ENCODE results near the gene DBH.

DBH gene

DNA sequence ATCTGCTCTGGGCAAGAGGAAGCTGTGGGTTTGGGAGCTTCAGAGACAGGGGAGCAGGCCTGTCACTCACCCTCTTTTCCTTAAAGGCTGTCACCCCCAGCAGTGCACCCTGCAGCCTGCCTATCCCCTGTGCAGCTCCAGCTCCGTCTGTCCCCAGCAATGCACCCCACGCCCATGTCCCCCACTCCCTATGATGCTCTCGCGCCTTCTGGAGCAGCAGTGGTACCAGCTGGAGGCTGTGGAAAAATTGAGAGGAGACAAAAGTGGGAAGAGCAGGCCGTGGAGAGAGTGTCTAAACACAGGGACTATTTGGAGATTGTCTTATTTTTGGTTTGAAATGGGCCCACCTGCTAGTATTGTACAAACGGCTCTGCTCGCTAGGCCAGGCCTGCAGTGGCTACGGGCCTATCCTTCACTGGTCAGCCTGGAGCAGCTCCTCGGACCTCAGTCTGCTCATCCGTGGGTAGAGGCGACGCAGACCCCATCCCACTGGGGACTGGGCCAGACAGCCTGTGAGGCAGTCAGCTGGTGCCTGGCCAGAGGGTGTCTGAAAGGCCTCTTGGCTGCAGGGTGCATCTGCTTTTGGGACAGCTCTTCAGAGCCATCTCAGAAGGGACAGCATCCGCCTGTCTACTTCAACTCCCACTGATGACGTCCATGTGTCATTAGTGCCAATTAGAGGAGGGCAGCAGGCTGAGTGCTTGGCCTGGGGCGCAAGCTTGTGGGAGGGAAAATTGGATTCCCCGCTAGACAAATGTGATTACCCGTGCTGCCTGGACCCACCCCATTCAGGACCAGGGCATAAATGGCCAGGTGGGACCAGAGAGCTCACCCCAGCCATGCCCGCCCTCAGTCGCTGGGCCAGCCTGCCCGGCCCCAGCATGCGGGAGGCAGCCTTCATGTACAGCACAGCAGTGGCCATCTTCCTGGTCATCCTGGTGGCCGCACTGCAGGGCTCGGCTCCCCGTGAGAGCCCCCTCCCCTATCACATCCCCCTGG lies at the start of gene DBH:
Gene DBH (plus strand): TSS at position 831 of the 999 bp plus-strand sequence. CDS start 9 bp downstream, at position 840.
- DNase-seq (ENCODE audit: low spot score), result no peak
- Histone ChIP-seq H3K27ac (no peak within 1 kb of the TSS), H3K4me3 (no peak within 1 kb of the TSS)
- TF ChIP-seq, protein P1, sequence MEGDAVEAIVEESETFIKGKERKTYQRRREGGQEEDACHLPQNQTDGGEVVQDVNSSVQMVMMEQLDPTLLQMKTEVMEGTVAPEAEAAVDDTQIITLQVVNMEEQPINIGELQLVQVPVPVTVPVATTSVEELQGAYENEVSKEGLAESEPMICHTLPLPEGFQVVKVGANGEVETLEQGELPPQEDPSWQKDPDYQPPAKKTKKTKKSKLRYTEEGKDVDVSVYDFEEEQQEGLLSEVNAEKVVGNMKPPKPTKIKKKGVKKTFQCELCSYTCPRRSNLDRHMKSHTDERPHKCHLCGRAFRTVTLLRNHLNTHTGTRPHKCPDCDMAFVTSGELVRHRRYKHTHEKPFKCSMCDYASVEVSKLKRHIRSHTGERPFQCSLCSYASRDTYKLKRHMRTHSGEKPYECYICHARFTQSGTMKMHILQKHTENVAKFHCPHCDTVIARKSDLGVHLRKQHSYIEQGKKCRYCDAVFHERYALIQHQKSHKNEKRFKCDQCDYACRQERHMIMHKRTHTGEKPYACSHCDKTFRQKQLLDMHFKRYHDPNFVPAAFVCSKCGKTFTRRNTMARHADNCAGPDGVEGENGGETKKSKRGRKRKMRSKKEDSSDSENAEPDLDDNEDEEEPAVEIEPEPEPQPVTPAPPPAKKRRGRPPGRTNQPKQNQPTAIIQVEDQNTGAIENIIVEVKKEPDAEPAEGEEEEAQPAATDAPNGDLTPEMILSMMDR (IDR thresholded peaks at IDR 0.05), result no peak

DNA sequence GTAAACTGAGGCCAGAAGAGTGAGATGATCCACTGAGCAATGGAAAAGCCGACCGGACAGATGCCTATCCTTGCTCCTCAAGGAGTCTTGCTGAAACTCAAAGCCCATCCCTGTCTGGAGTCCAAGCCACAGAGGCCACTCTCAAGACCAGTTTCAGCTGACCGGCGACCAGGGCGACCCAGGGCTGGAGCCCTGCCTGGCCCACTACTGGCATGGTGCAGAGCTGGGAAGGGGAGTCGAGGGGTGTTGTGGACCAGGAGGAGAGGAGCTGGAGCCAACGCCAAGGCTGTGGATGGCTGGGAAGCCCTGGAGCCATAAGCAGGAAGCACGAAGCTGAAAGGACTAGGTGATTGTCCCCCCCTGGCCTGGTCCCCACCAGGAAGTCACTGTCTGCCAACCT lies 49.1 kb upstream of the DBH start:
- Histone ChIP-seq H3K27ac (no peak overlapping the region), H3K4me3 (no peak overlapping the region)
- no peak for DNase-seq (ENCODE audit: low spot score)
- TF ChIP-seq, protein P1 (IDR thresholded peaks at IDR 0.05), result no peak

DNA sequence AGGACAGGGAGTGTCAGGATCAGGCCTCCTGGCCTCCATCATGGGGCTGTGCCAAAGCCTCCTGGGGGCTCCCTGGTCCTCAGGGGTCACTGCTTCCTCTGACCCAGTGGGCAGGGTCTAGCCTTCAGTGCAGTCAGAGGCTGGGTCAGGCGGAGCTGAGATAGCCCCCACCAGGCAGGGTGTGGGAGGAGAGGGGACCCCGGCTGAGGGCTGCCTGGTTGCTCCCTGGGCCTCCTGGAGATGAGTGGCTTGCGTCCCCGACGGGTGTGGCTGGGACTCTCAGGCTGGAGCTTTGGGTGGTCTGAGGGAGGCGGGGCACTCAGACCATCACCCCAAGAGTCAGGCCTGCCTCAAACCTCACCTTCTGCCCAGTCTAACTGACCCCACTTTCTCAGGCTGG lies 48.7 kb upstream of the DBH start:
- DNase-seq (ENCODE audit: low spot score), result no peak
- H3K27ac ChIP-seq, result no peak overlapping the region
- H3K4me3 ChIP-seq, result no peak overlapping the region
- TF ChIP-seq, protein P1 (IDR thresholded peaks at IDR 0.05), result no peak

DNA sequence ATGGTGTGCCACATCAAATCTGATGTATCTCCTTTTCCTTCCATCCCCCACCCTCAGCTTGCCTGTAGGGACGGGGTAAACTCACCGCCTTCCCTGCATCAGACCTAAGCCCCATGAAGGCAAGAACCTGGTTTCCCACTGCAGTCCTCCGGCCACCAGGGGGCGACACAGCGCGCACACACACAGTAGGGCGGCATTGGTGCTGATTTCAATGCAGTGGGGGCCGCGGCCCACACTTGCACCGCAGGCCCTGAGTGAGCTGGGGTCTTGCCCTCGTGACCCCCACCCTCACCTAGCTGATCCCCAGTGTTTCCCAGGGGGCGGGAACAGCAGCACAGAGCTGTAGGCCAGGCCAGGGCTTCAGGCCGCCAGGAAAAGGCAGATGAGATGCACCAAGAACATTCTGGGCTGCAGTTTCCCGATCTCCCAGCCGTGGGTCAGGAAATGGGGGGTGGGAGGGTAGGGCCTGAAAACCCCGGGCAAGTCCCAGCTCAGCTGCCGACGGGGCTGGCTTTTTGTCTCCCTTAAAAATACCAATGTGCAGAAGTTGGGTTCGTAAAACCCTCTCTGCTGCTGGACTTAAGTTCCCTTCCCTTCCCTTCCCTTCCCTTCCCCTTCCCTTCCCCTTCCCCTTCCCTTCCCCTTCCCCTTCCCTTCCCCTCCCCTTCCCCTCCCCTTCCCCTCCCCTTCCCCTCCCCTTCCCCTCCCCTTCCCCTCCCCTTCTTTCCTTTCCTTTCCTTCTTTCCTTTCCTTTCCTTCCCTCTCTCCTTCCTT lies 46.5 kb upstream of the DBH start:
- TF ChIP-seq, protein P1 (IDR thresholded peaks at IDR 0.05), result no peak

DNA sequence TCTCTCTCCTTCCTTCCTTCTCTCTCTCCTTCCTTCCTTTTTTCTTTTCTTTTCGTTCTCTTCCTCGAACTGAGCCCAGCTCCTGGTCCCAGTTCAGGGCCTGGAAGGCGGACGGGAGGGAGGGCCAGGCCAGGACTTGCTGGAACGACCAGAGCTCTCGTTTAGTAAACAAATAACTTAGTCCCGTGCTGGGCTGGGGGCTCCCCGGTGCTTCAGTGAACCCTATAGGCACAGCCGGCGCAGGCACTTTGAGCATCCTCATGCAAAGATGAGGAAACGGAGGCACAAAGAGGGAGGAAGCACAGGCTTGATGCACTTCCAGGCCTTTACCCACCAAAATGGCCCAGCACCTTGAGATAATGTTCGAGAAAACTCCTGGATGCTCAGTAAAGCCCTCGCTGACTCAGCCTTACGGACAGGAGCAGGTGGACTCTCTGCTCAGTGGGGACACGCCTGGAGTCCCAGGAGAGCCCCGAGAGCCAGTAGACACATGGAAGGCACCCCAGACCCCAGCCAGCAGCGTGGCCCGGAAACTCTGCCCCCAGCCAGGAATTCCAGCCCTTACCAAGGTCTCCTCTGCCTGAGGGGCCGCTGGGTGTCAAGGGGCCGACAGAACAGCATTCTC lies 45.8 kb upstream of the DBH start:
- TF ChIP-seq, protein P1 (IDR thresholded peaks at IDR 0.05), result no peak
- H3K27ac ChIP-seq, result no peak overlapping the region
- H3K4me3 ChIP-seq, result no peak overlapping the region
- DNase-seq (ENCODE audit: low spot score), result no peak

More for the DNA sequence above, 46.5 kb upstream of the DBH start:
- Histone ChIP-seq H3K27ac (no peak overlapping the region), H3K4me3 (no peak overlapping the region)
- no peak for DNase-seq (ENCODE audit: low spot score)

DNA sequence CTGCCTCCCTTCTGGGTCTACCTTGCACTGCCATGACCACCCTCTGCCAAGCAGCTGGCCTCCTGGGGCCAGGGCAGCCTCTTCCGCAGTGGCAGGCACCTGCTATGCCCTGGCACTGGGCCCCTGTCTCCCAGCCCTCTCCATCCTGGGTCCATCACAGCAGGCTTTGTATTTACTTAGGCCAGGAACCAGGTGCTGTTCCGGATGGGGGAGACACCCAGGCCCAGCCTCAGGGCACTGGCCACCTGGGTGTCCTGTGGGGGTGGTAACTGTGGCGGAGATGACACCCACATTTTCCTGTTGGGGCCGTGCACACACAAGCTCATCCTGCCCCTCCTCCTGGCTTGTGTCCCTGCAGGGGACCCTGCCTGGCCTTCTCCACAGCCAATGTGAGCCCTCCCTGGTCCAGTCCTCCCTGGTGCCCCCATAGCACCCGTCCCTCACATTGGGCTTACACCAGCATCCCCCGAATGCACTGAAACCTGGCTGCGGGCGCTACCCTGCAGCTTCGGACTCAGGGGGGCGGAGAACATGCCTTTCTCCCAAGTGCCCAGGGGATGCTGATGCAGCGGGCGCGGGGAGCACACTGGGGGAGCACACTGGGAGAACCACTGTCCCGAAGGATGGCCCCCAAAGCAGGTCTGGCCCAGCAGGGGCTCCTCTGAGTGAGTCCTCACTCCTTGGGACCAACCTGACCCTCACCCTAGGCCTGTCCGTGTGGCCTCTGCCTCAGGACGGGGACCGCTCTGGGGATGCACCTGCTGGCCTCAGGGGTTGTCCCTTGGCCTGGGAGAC lies 44.9 kb upstream of the DBH start:
- no peak overlapping the region for H3K27ac ChIP-seq
- H3K4me3 ChIP-seq, result no peak overlapping the region
- DNase-seq (ENCODE audit: low spot score), result no peak
- TF ChIP-seq, protein P1 (IDR thresholded peaks at IDR 0.05), result no peak
